ENCODE data around the gene PCDHGA11.
A peak's percentile ranks its signal among the peaks of the same experiment; 100 is the strongest.
"Not testable (repeated sequence)": the region's sequence is repeated elsewhere in the genome, so short reads cannot be mapped to it uniquely, and the experiment has no call there.

The PCDHGA11 gene

DNA sequence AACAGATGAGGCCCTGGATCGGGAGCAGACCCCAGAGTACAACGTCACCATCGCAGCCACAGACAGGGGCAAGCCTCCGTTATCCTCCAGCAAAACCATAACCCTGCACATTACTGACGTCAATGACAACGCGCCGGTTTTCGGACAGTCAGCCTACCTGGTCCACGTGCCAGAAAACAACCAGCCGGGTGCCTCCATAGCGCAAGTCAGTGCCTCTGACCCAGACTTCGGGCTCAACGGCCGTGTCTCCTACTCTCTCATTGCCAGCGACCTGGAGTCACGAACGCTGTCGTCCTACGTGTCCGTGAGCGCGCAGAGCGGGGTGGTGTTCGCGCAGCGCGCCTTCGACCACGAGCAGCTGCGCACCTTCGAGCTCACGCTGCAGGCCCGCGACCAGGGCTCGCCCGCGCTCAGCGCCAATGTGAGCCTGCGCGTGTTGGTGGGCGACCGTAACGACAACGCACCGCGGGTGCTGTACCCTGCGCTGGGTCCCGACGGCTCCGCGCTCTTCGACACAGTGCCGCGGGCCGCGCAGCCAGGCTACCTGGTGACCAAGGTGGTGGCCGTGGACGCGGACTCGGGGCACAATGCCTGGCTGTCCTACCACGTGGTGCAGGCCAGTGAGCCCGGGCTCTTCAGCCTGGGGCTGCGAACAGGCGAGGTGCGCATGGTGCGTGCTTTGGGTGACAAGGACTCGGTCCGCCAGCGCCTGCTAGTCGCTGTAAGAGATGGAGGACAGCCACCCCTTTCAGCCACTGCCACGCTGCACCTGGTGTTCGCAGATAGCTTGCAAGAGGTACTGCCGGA is 1.6 kb upstream of the PCDHGA11 start:
- Histone ChIP-seq H3K4me1 (ENCODE audit: control insufficient read depth, insufficient read depth, low read length) (no peaks in the 10 kb centered on the region), H3K9ac (ENCODE audit: low read depth, low read length) (no peak overlapping the region), H3K4me3 (ENCODE audit: low read depth, low read length) (no peak overlapping the region; the same call in 1 of the 2 replicates), H3K27ac (ENCODE audit: low read depth, low read length) (no peak overlapping the region), H3K27me3 (ENCODE audit: control insufficient read depth, insufficient read depth, low read length) (peaks cover 20% of the 10 kb centered on the region), H3K36me3 (ENCODE audit: control insufficient read depth, insufficient read depth, low read length) (no peaks in the 10 kb centered on the region), H3K9me3 (ENCODE audit: control insufficient read depth, insufficient read depth, low read length) (peaks cover 40% of the 10 kb centered on the region)

DNA sequence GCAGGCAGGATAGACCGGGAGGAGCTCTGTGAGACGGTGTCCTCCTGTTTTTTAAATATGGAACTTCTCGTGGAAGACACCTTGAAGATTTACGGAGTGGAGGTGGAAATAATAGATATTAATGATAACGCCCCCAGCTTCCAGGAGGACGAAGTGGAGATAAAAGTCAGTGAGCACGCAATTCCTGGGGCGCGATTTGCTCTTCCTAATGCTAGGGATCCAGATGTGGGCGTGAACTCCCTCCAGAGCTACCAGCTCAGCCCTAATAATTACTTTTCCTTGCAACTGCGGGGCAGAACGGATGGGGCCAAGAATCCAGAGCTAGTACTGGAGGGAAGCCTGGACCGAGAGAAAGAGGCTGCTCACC is 621 bp downstream of the PCDHGA11 start:
- peak overlapping the region; percentile 58 for H3K4me3 ChIP-seq (ENCODE audit: low read depth, low read length)
- peaks cover 20% of the 10 kb centered on the region for H3K27me3 ChIP-seq (ENCODE audit: control insufficient read depth, insufficient read depth, low read length)
- peaks cover 49% of the 10 kb centered on the region for H3K9me3 ChIP-seq (ENCODE audit: control insufficient read depth, insufficient read depth, low read length)
- H3K9ac ChIP-seq (ENCODE audit: low read depth, low read length), result no peak overlapping the region
- 0 out of 2 replicates have a peak, but pooled peaks cover 3% of the 10 kb centered on the region for H3K36me3 ChIP-seq (ENCODE audit: control insufficient read depth, insufficient read depth, low read length)
- H3K4me1 ChIP-seq (ENCODE audit: control insufficient read depth, insufficient read depth, low read length), result no peaks in the 10 kb centered on the region
- no peak overlapping the region for H3K27ac ChIP-seq (ENCODE audit: low read depth, low read length)

DNA sequence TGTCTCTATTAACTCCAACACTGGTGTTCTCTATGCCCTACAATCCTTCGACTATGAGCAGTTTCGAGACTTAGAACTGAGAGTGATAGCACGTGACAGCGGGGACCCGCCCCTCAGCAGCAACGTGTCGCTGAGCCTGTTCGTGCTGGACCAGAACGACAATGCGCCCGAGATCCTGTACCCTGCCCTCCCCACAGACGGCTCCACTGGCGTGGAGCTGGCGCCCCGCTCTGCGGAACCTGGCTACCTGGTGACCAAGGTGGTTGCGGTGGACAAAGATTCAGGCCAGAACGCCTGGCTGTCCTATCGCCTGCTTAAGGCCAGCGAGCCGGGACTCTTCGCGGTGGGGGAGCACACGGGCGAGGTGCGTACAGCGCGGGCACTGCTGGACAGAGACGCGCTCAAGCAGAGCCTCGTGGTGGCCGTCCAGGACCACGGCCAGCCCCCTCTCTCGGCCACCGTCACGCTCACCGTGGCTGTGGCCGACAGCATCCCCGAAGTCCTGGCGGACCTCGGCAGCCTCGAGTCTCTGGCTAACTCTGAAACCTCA is 2.0 kb downstream of the PCDHGA11 start:
- Histone ChIP-seq H3K9me3 (ENCODE audit: control insufficient read depth, insufficient read depth, low read length) (peaks cover 62% of the 10 kb centered on the region), H3K27me3 (ENCODE audit: control insufficient read depth, insufficient read depth, low read length) (peaks cover 20% of the 10 kb centered on the region), H3K4me1 (ENCODE audit: control insufficient read depth, insufficient read depth, low read length) (no peaks in the 10 kb centered on the region), H3K4me3 (ENCODE audit: low read depth, low read length) (no peak overlapping the region), H3K9ac (ENCODE audit: low read depth, low read length) (no peak overlapping the region), H3K36me3 (ENCODE audit: control insufficient read depth, insufficient read depth, low read length) (0 out of 2 replicates have a peak, but pooled peaks cover 4% of the 10 kb centered on the region), H3K27ac (ENCODE audit: low read depth, low read length) (no peak overlapping the region)

DNA sequence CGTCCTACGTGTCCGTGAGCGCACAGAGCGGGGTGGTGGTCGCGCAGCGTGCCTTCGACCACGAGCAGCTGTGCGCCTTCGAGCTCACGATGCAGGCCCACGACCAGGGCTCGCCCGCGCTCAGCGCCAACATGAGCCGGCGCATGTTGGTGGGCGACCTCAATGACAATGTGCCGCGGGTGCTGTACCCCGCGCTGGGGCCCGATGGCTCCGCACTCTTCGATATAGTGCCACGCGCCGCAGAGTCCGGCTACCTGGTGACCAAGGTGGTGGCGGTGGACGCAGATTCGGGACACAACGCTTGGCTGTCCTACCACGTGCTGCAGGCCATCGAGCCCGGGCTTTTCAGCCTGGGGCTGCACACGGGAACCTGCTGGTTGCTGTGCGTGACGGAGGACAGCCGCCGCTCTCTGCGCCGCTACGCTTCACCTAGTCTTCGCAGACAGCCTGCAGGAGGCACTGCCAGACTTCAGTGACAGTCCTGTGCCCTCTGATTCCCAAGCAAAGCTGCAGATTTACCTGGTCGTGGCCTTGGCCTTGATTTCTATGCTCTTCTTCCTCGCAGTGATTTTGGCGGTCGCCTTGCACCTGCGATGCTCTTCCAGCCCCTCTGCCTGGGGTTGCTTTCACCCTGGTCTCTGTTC is 7.1 kb downstream of the PCDHGA11 start:
- Histone ChIP-seq H3K9ac (ENCODE audit: low read depth, low read length) (no peak overlapping the region), H3K36me3 (ENCODE audit: control insufficient read depth, insufficient read depth, low read length) (0 out of 2 replicates have a peak, but pooled peaks cover 4% of the 10 kb centered on the region), H3K4me1 (ENCODE audit: control insufficient read depth, insufficient read depth, low read length) (no peaks in the 10 kb centered on the region), H3K9me3 (ENCODE audit: control insufficient read depth, insufficient read depth, low read length) (peaks cover 61% of the 10 kb centered on the region), H3K4me3 (ENCODE audit: low read depth, low read length) (no peak overlapping the region), H3K27me3 (ENCODE audit: control insufficient read depth, insufficient read depth, low read length) (no peaks in the 10 kb centered on the region), H3K27ac (ENCODE audit: low read depth, low read length) (no peak overlapping the region)

DNA sequence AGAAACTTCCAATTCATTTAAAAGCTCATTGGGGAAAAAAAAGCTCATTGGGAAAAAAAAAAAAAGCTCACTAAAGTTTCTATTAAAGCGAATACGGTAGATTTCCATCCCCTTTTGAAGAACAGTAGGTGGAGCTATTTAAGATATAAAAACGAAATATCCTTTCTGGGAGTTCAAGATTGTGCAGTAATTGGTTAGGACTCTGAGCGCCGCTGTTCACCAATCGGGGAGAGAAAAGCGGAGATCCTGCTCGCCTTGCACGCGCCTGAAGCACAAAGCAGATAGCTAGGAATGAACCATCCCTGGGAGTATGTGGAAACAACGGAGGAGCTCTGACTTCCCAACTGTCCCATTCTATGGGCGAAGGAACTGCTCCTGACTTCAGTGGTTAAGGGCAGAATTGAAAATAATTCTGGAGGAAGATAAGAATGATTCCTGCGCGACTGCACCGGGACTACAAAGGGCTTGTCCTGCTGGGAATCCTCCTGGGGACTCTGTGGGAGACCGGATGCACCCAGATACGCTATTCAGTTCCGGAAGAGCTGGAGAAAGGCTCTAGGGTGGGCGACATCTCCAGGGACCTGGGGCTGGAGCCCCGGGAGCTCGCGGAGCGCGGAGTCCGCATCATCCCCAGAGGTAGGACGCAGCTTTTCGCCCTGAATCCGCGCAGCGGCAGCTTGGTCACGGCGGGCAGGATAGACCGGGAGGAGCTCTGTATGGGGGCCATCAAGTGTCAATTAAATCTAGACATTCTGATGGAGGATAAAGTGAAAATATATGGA is 9.7 kb downstream of the PCDHGA11 start, which contains the start of gene PCDHGA12:
Gene PCDHGA12 (plus strand): TSS at position 176 of the 782 bp plus-strand sequence. CDS start 253 bp downstream, at position 429.
- H3K27me3 ChIP-seq (ENCODE audit: control insufficient read depth, insufficient read depth, low read length), result no peaks in the 10 kb centered on the region
- H3K9me3 ChIP-seq (ENCODE audit: control insufficient read depth, insufficient read depth, low read length), result peaks cover 51% of the 10 kb centered on the region
- H3K36me3 ChIP-seq (ENCODE audit: control insufficient read depth, insufficient read depth, low read length), result 0 out of 2 replicates have a peak, but pooled peaks cover 4% of the 10 kb centered on the region
- H3K4me3 ChIP-seq (ENCODE audit: low read depth, low read length), result no peak within 1 kb of the TSS
- no peak within 1 kb of the TSS for H3K9ac ChIP-seq (ENCODE audit: low read depth, low read length)
- no peaks in the 10 kb centered on the region for H3K4me1 ChIP-seq (ENCODE audit: control insufficient read depth, insufficient read depth, low read length)
- no peak within 1 kb of the TSS for H3K27ac ChIP-seq (ENCODE audit: low read depth, low read length)

DNA sequence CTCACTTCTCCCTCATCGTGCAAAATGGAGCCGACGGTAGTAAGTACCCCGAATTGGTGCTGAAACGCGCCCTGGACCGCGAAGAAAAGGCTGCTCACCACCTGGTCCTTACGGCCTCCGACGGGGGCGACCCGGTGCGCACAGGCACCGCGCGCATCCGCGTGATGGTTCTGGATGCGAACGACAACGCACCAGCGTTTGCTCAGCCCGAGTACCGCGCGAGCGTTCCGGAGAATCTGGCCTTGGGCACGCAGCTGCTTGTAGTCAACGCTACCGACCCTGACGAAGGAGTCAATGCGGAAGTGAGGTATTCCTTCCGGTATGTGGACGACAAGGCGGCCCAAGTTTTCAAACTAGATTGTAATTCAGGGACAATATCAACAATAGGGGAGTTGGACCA is 10.4 kb downstream of the PCDHGA11 start:
- no peak overlapping the region for H3K4me3 ChIP-seq (ENCODE audit: low read depth, low read length)

DNA sequence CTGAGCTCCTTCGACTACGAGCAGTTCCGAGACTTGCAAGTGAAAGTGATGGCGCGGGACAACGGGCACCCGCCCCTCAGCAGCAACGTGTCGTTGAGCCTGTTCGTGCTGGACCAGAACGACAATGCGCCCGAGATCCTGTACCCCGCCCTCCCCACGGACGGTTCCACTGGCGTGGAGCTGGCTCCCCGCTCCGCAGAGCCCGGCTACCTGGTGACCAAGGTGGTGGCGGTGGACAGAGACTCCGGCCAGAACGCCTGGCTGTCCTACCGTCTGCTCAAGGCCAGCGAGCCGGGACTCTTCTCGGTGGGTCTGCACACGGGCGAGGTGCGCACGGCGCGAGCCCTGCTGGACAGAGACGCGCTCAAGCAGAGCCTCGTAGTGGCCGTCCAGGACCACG is 11.5 kb downstream of the PCDHGA11 start:
- not testable (repeated sequence) for H3K36me3 ChIP-seq (ENCODE audit: control insufficient read depth, insufficient read depth, low read length); H3K27me3 ChIP-seq (ENCODE audit: control insufficient read depth, insufficient read depth, low read length); H3K27ac ChIP-seq (ENCODE audit: low read depth, low read length); H3K9ac ChIP-seq (ENCODE audit: low read depth, low read length); H3K4me1 ChIP-seq (ENCODE audit: control insufficient read depth, insufficient read depth, low read length); H3K4me3 ChIP-seq (ENCODE audit: low read depth, low read length)
- H3K9me3 ChIP-seq (ENCODE audit: control insufficient read depth, insufficient read depth, low read length), result peaks cover 41% of the 10 kb centered on the region

More for the DNA sequence above, 10.4 kb downstream of the PCDHGA11 start:
- Histone ChIP-seq H3K9me3 (ENCODE audit: control insufficient read depth, insufficient read depth, low read length) (peaks cover 51% of the 10 kb centered on the region), H3K4me1 (ENCODE audit: control insufficient read depth, insufficient read depth, low read length) (no peaks in the 10 kb centered on the region), H3K27me3 (ENCODE audit: control insufficient read depth, insufficient read depth, low read length) (no peaks in the 10 kb centered on the region), H3K9ac (ENCODE audit: low read depth, low read length) (no peak overlapping the region), H3K36me3 (ENCODE audit: control insufficient read depth, insufficient read depth, low read length) (0 out of 2 replicates have a peak, but pooled peaks cover 3% of the 10 kb centered on the region), H3K27ac (ENCODE audit: low read depth, low read length) (no peak overlapping the region)

DNA sequence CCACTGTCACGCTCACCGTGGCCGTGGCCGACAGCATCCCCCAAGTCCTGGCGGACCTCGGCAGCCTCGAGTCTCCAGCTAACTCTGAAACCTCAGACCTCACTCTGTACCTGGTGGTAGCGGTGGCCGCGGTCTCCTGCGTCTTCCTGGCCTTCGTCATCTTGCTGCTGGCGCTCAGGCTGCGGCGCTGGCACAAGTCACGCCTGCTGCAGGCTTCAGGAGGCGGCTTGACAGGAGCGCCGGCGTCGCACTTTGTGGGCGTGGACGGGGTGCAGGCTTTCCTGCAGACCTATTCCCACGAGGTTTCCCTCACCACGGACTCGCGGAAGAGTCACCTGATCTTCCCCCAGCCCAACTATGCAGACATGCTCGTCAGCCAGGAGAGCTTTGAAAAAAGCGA is 11.9 kb downstream of the PCDHGA11 start:
- not testable (repeated sequence) for H3K27ac ChIP-seq (ENCODE audit: low read depth, low read length); H3K9ac ChIP-seq (ENCODE audit: low read depth, low read length); H3K36me3 ChIP-seq (ENCODE audit: control insufficient read depth, insufficient read depth, low read length); H3K4me3 ChIP-seq (ENCODE audit: low read depth, low read length); H3K4me1 ChIP-seq (ENCODE audit: control insufficient read depth, insufficient read depth, low read length); H3K27me3 ChIP-seq (ENCODE audit: control insufficient read depth, insufficient read depth, low read length)
- peaks cover 37% of the 10 kb centered on the region for H3K9me3 ChIP-seq (ENCODE audit: control insufficient read depth, insufficient read depth, low read length)

DNA sequence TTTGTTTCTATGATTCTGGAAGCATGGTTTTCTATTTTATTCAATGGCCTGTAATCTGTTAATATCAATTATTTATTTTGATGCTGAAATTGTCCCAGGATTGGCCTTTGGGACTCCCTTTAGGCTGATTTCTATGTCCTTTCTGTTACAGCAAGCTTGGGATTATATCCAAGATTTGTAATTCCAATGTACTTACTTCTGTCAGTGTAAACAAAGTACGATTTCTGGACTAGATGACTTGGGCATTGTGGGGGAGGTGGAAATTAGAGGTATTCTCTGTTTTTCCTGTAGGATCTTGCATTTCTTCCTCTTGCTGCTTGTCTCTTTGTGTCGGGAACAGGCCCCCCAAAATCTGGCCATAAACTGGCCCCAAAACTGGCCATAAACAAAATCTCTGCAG is 13.2 kb downstream of the PCDHGA11 start:
- H3K4me3 ChIP-seq (ENCODE audit: low read depth, low read length), result no peak overlapping the region
- H3K27me3 ChIP-seq (ENCODE audit: control insufficient read depth, insufficient read depth, low read length), result no peaks in the 10 kb centered on the region
- no peak overlapping the region for H3K9ac ChIP-seq (ENCODE audit: low read depth, low read length)
- peaks cover 27% of the 10 kb centered on the region for H3K9me3 ChIP-seq (ENCODE audit: control insufficient read depth, insufficient read depth, low read length)
- H3K27ac ChIP-seq (ENCODE audit: low read depth, low read length), result no peak overlapping the region
- H3K36me3 ChIP-seq (ENCODE audit: control insufficient read depth, insufficient read depth, low read length), result no peaks in the 10 kb centered on the region
- no peaks in the 10 kb centered on the region for H3K4me1 ChIP-seq (ENCODE audit: control insufficient read depth, insufficient read depth, low read length)

DNA sequence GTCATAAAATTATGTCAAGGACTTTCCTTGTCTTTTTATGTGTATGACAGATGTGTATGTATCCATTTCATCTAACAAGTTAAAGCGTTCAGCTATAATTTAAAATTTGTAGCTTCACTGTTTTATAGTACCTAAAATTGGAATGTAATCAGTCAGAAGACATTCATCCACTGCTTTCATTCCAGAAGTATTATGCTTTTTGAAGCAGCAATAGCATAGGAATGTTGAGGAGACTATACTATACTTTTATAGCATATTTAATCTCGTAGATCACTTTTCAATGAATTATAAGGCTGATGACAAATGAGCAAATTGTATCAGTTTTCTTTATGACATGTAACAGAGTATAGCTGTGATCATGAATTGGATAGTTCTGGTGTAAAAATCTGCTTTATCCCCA is 16.4 kb downstream of the PCDHGA11 start:
- Histone ChIP-seq H3K9me3 (ENCODE audit: control insufficient read depth, insufficient read depth, low read length) (peaks cover 2% of the 10 kb centered on the region), H3K36me3 (ENCODE audit: control insufficient read depth, insufficient read depth, low read length) (no peaks in the 10 kb centered on the region), H3K9ac (ENCODE audit: low read depth, low read length) (no peak overlapping the region), H3K4me1 (ENCODE audit: control insufficient read depth, insufficient read depth, low read length) (peaks cover 4% of the 10 kb centered on the region; the same call in 1 of the 2 replicates), H3K27me3 (ENCODE audit: control insufficient read depth, insufficient read depth, low read length) (no peaks in the 10 kb centered on the region), H3K27ac (ENCODE audit: low read depth, low read length) (no peak overlapping the region), H3K4me3 (ENCODE audit: low read depth, low read length) (no peak overlapping the region)

Data from HUES48 (cell line).